SH-SY5Y (cell line): ENCODE data around the gene SLC6A18.

Source experiments
- GATA2 ChIP-seq: IDR thresholded peaks from 2 replicates; pipeline ENCODE4 v1.6.1; 2011; ENCODE audit warnings: mild to moderate bottlenecking, low read depth, low read length
- GATA3 ChIP-seq: IDR thresholded peaks from 2 replicates; pipeline ENCODE4 v1.6.1; 2011; ENCODE audit warnings: low read depth, mild to moderate bottlenecking, low read length, moderate library complexity

Gene SLC6A18

GRCh38 chr5:1225081-1225480, at the start of gene SLC6A18:
SLC6A18 (plus strand) TSS chr5:1225381; CDS start chr5:1225478, 97 bp downstream.
- TF ChIP-seq GATA3 (no peak), GATA2 (no peak)

DNA sequence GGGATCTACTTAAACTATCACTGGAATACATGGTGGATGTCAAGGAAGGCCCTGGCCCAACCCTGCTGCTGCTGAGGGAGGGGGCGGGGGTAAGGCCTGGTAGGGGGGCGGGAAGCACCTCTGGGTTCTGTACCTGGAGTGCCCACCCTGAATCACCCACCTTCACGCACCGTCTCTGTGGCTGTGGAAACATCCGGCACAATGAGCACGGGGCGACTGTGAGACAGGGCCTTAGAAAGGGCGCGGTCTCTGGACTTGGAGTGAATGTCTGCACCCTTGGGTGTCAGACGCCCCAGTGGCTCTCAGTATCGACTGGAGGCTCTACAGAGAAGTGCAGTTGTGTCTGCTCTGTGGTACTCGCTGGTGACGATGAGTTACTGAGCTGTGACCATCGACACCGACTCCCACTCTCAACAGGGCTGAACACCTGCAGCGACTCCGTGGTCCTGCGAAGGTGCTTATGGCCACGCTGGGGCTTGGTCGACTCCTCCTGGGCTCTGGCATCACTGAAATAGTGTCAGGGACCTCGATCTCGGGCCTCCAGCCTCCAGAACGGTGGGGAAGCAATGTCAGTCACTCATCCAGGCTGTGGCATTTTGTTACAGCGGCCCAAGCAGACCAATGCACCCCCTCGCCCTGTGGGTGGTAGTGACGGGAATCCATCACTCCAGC, 49.2 kb upstream of the SLC6A18 start:
- TF ChIP-seq GATA3 (no peak), GATA2 (no peak)

GRCh38 chr5:1176473-1177391, 48.4 kb upstream of the SLC6A18 start:
- no peak for TF ChIP-seq GATA3
- TF ChIP-seq GATA2, result no peak

GRCh38 chr5:1177826-1178528, 47.2 kb upstream of the SLC6A18 start:
- TF ChIP-seq GATA2 (no peak), GATA3 (no peak)

- no peak for TF ChIP-seq GATA2
- no peak for TF ChIP-seq GATA3
Measured at GRCh38 chr5:1178529-1179382, 46.4 kb upstream of the SLC6A18 start.

GRCh38 chr5:1179383-1179715, 45.8 kb upstream of the SLC6A18 start:
- TF ChIP-seq GATA3, result no peak
- no peak for TF ChIP-seq GATA2

- no peak for TF ChIP-seq GATA2
- TF ChIP-seq GATA3, result no peak
Measured at GRCh38 chr5:1180096-1180495, 45.1 kb upstream of the SLC6A18 start.

- TF ChIP-seq GATA2, result no peak
- TF ChIP-seq GATA3, result no peak
Measured at GRCh38 chr5:1180841-1181271, 44.3 kb upstream of the SLC6A18 start.

- TF ChIP-seq GATA2 (no peak), GATA3 (no peak)
Measured at GRCh38 chr5:1181451-1182359, 43.5 kb upstream of the SLC6A18 start.

DNA sequence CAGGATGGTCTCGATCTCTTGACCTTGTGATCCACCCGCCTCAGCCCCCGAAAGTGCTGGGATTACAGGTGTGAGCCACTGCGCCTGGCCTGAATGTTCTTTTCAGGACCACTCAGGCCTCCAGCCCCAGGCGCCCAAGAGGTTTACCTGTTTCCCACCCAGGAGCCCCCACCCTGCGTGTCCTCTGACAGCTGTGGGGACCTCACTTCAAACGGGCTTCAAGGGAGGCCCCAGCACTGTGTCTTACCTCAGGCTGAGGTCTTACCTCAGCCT, 42.9 kb upstream of the SLC6A18 start:
- TF ChIP-seq GATA3, result no peak
- TF ChIP-seq GATA2, result no peak

- TF ChIP-seq GATA2, result no peak
- no peak for TF ChIP-seq GATA3
Measured at GRCh38 chr5:1182633-1183423, 42.4 kb upstream of the SLC6A18 start.

DNA sequence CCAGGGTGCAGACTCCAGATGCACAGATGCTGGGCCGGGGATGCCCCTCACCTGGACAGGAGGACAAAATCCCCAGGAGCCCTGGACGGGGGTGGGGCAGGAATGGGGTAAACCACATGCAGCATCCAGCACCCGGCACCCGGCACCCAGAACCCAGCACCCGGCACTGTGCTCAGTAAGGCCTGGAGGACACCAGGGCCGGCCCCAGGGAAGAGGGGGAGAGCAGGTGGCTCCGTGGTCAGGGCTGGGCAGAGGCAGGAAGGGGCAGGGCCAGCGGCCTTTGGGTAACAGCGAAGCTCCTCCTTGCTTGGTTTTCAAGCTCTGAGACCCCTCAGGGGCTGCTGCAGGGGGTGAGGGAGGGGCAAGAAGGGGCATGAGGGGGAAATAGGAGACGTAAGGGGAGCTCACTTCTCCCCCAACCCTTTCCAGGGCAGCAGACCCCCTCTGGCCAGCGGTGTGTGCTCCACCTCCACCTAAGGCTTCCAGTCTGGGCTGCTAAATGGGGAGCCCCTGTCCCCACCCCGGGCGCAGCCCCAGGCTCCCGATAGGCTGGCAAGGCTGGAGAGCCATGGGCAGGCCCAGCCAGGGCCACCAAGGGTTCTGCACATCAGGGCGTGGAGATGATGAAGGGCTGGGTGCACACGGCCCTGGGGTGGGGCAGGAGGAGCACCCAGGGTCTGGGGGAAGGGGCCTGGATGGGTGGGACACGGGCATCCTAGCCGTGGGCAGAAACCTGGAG, 41.6 kb upstream of the SLC6A18 start:
- no peak for TF ChIP-seq GATA2

- TF ChIP-seq GATA2 (no peak), GATA3 (no peak)
Measured at GRCh38 chr5:1184163-1184470, 41.1 kb upstream of the SLC6A18 start.
